ENCODE measurements around the gene EEIG1. TPM values are rescaled to one million over a fixed set of nuclear protein-coding genes. Genes with fewer than 3 reads are reported as not detected.

Gene EEIG1
- polyA plus RNA-seq, 1 donor (not counting 4 experiments of a cell fraction or from before 2014, with no cell fraction given): 3.7 TPM

GRCh38 chr9:127974769-127975261, 6.0 kb downstream of the EEIG1 start:
- Histone ChIP-seq H4K20me1 (ENCODE audit: control insufficient read depth, extremely low read depth, insufficient read depth, low read length) (no peaks in the 10 kb centered on the region), H3K4me1 (ENCODE audit: control insufficient read depth, extremely low read depth, insufficient read depth, low read length) (peaks cover 33% of the 10 kb centered on the region), H3K9me1 (ENCODE audit: control insufficient read depth, extremely low read depth, insufficient read depth, low read length) (no peaks in the 10 kb centered on the region), H3K27ac (ENCODE audit: control insufficient read depth, insufficient read depth, low read length) (no peak overlapping the region), H3K36me3 (ENCODE audit: control insufficient read depth in 2 of 2, extremely low read depth in 1 of 2, insufficient read depth in 2 of 2, low read length in 2 of 2) (peaks cover 0 to 4% of the 10 kb centered on the region in 2 experiments), H3K79me2 (ENCODE audit: control insufficient read depth, insufficient read depth, low read length) (peaks cover 44% of the 10 kb centered on the region), H3K4me3 (ENCODE audit: control insufficient read depth in 2 of 3, extremely low read depth in 1 of 3, insufficient read depth in 2 of 3, low read depth in 1 of 3, low read length in 3 of 3) (no peak overlapping the region), H3K9me3 (ENCODE audit: control insufficient read depth, low read depth, low read length) (no peaks in the 10 kb centered on the region), H3K4me2 (ENCODE audit: control insufficient read depth, extremely low read depth, insufficient read depth, low read depth, low read length) (no peak overlapping the region), H3K9ac (ENCODE audit: control insufficient read depth, extremely low read depth, insufficient read depth, low read length) (no peak overlapping the region), H3K27me3 (ENCODE audit: control insufficient read depth, extremely low read depth, insufficient read depth, low read length) (no peaks in the 10 kb centered on the region), H2AFZ (ENCODE audit: control insufficient read depth, low read length) (no peak overlapping the region)
- TF ChIP-seq CTCF (optimal IDR thresholded peaks at IDR 0.05 in 1 of 3, IDR thresholded peaks at IDR 0.05 in 1 of 3, conservative IDR thresholded peaks at IDR 0.05 in 1 of 3; ENCODE audit: extremely low read depth in 1 of 3, insufficient read depth in 2 of 3, low read length in 3 of 3) (no peak), EZH2 (IDR thresholded peaks at IDR 0.05; ENCODE audit: low read length) (no peak)
- FAIRE-seq (no peak), DNase-seq (ENCODE audit: low read depth, low spot score) (no peak)
- dilution Hi-C loops (cut with MboI; ENCODE audit: extremely low pct_ligation_motif_present, low sequenced_read_pairs): no loop called here

- no peak for FAIRE-seq
- no peaks in the 10 kb centered on the region for H3K9me1 ChIP-seq (ENCODE audit: control insufficient read depth, extremely low read depth, insufficient read depth, low read length)
- H3K4me3 ChIP-seq (ENCODE audit: control insufficient read depth in 2 of 3, extremely low read depth in 1 of 3, insufficient read depth in 2 of 3, low read depth in 1 of 3, low read length in 3 of 3): no peak overlapping the region
- no peak overlapping the region for H3K27ac ChIP-seq (ENCODE audit: control insufficient read depth, insufficient read depth, low read length)
- H2AFZ ChIP-seq (ENCODE audit: control insufficient read depth, low read length): no peak overlapping the region
- no peak overlapping the region for H3K4me2 ChIP-seq (ENCODE audit: control insufficient read depth, extremely low read depth, insufficient read depth, low read depth, low read length)
- H3K9me3 ChIP-seq (ENCODE audit: control insufficient read depth, low read depth, low read length): no peaks in the 10 kb centered on the region
- DNase-seq (ENCODE audit: low read depth, low spot score): no peak
- TF ChIP-seq EZH2 (IDR thresholded peaks at IDR 0.05; ENCODE audit: low read length): no peak
- TF ChIP-seq CTCF (optimal IDR thresholded peaks at IDR 0.05 in 1 of 3, IDR thresholded peaks at IDR 0.05 in 1 of 3, conservative IDR thresholded peaks at IDR 0.05 in 1 of 3; ENCODE audit: extremely low read depth in 1 of 3, insufficient read depth in 2 of 3, low read length in 3 of 3): no peak
- H4K20me1 ChIP-seq (ENCODE audit: control insufficient read depth, extremely low read depth, insufficient read depth, low read length): no peaks in the 10 kb centered on the region
- peaks cover 0 to 4% of the 10 kb centered on the region in 2 experiments for H3K36me3 ChIP-seq (ENCODE audit: control insufficient read depth in 2 of 2, extremely low read depth in 1 of 2, insufficient read depth in 2 of 2, low read length in 2 of 2)
- no peak overlapping the region for H3K9ac ChIP-seq (ENCODE audit: control insufficient read depth, extremely low read depth, insufficient read depth, low read length)
- dilution Hi-C loops (cut with MboI; ENCODE audit: extremely low pct_ligation_motif_present, low sequenced_read_pairs): no loop called here
- peaks cover 38% of the 10 kb centered on the region for H3K79me2 ChIP-seq (ENCODE audit: control insufficient read depth, insufficient read depth, low read length)
- H3K27me3 ChIP-seq (ENCODE audit: control insufficient read depth, extremely low read depth, insufficient read depth, low read length): no peaks in the 10 kb centered on the region
- H3K4me1 ChIP-seq (ENCODE audit: control insufficient read depth, extremely low read depth, insufficient read depth, low read length): peaks cover 33% of the 10 kb centered on the region
Observed at GRCh38 chr9:127974001-127974768, 6.6 kb downstream of the EEIG1 start.
